H1 (cell line): ENCODE data around the gene ZNF805. TPM values are rescaled to one million over a fixed set of nuclear protein-coding genes. Genes with fewer than 3 reads are reported as not detected.
A peak's percentile ranks its signal among the peaks of the same experiment; 100 is the strongest.

ENCODE experiments used
- BCL11A ChIP-seq, 2 experiments: IDR thresholded peaks; one replicate each; pipeline ENCODE4 v1.6.1; 2011; ENCODE audit warnings: low read depth in 2 of 2, low read length in 2 of 2, mild to moderate bottlenecking in 2 of 2
- CHD1 ChIP-seq: IDR thresholded peaks from 2 replicates; pipeline ENCODE4 v1.6.1; 2012; ENCODE audit warnings: low read depth, low read length, improper control_type of control experiment
- CREB1 ChIP-seq: IDR thresholded peaks from 2 replicates; pipeline ENCODE4 v1.6.1; 2012; ENCODE audit warnings: inconsistent platforms
- EP300 ChIP-seq, 2 experiments: IDR thresholded peaks; 1 replicate in 1 of 2; 2 replicates in 1 of 2; pipeline ENCODE4 v1.6.1; 2011 to 2012; ENCODE audit warnings: low read depth in 2 of 2, low read length in 2 of 2, mild to moderate bottlenecking in 2 of 2, borderline replicate concordance in 1 of 2, inconsistent platforms in 1 of 2, moderate library complexity in 1 of 2
- JUN ChIP-seq: IDR thresholded peaks from 2 replicates; pipeline ENCODE4 v1.6.1; 2011; ENCODE audit warnings: low read depth, mild to moderate bottlenecking, improper control_type of control experiment, low read length
- MAFK ChIP-seq: IDR thresholded peaks from 2 replicates; pipeline ENCODE4 v1.6.1; 2012; ENCODE audit warnings: low read depth, mild to moderate bottlenecking, improper control_type of control experiment, low read length
- RAD21 ChIP-seq, 2 experiments: IDR thresholded peaks in 1 of 2; conservative IDR thresholded peaks in 1 of 2; 2 replicates each; pipeline ENCODE4 v1.6.1; 2011; ENCODE audit warnings: low read depth in 2 of 2, low read length in 2 of 2, improper control_type of control experiment in 1 of 2, inconsistent platforms in 1 of 2, mild to moderate bottlenecking in 1 of 2, moderate library complexity in 1 of 2
- RBBP5 ChIP-seq: IDR thresholded peaks from 2 replicates; pipeline ENCODE4 v1.7.1; 2012; ENCODE audit warnings: low read depth, mild to moderate bottlenecking, inconsistent platforms, low read length, moderate library complexity, borderline replicate concordance
- SRF ChIP-seq: IDR thresholded peaks from 2 replicates; pipeline ENCODE4 v1.6.1; 2011; ENCODE audit warnings: mild to moderate bottlenecking, low read depth, low read length, moderate library complexity
- TAF1 ChIP-seq: IDR thresholded peaks from 2 replicates; pipeline ENCODE4 v1.6.1; 2011; ENCODE audit warnings: mild to moderate bottlenecking, low read depth, low read length
- TEAD4 ChIP-seq: IDR thresholded peaks from 2 replicates; pipeline ENCODE4 v1.6.1; 2012; ENCODE audit warnings: low read depth, low read length, inconsistent platforms, mixed read lengths
- YY1 ChIP-seq: IDR thresholded peaks from 2 replicates; pipeline ENCODE4 v1.6.1; 2011; ENCODE audit warnings: low read depth, mild to moderate bottlenecking, low read length
- polyA plus RNA-seq, 7 experiments: library from polyadenylated mRNA; depleted of rRNA in 3 of 7; stranded (reverse) in 5 of 7; unstranded in 2 of 7; fragments of >200 nt in 5 of 7; fragments of 200-250 nt in 2 of 7; gene quantifications; 1 replicate in 5 of 7; 2 replicates in 1 of 7; 4 replicates in 1 of 7; pipeline versions ENCODE4 v1.2.1 to v1.2.3, GENCODE V29; 2011 to 2013; ENCODE audit warnings: missing spikeins in 2 of 7, mixed read lengths in 2 of 7
- total RNA-seq: library from RNA; stranded (reverse); fragmentation: NEBNext Ultra II Directional; extraction: Animal tissue kit (Norgen Biotek cat#: 25700); gene quantifications from 2 replicates; pipeline ENCODE4 v1.2.1, GENCODE V29; 2021
- TF ChIP-seq, protein P1 (sequence below), 3 experiments: IDR thresholded peaks; 1 replicate in 2 of 3; 2 replicates in 1 of 3; pipeline versions ENCODE4 v1.5.1 to v1.6.1; 2011; ENCODE audit warnings: low read length in 3 of 3, mild to moderate bottlenecking in 3 of 3, inconsistent platforms in 2 of 3, low read depth in 1 of 3, moderate library complexity in 1 of 3; ENCODE audit not compliant: insufficient read depth in 1 of 3; ENCODE audit errors: control extremely low read depth in 1 of 3

ZNF805 gene
- total and polyA plus RNA-seq, 2 of the 8 experiments (the other 6 are each of a cell fraction or from before 2014, with no cell fraction given), result 2.3 to 14.8 TPM

DNA sequence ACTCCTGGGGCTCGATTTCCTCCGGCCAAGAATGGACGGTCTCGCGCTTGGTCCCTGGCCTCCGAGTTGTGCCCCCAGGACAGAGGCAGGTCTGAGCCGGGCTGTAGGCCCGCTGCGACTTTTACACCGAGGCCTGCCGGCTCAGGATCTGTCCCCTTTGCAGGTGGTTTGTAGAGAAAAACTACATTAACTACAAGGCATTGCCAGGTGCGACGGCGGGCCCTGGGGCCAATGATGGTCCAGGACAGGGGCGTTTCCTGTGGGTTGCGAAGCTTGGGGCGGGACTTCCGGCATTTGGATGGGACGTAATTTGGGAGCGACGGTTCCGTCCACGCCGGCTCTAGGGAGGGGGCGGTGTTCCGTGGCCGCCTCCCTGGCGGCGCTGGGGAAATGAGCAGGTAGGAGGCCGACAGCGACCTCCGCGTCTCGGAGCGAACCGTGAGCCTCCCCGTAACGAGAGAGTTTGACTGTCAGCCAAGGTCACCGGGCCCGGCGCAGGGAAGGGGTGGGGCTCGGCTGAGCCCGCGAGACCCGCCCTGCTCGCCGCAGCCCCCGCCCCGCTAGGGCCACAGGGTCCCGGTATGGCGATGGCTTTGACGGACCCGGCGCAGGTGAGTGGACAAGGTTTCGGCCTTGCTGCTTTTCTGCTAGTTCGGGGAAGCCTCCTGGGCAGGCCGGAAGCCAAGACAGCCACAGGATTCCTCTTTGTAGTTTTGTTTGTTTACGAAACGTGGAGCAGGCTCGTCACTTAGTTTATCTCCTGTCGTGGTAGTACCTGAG is at the start of gene ZNF805 (continued):
- TF ChIP-seq, protein P1, sequence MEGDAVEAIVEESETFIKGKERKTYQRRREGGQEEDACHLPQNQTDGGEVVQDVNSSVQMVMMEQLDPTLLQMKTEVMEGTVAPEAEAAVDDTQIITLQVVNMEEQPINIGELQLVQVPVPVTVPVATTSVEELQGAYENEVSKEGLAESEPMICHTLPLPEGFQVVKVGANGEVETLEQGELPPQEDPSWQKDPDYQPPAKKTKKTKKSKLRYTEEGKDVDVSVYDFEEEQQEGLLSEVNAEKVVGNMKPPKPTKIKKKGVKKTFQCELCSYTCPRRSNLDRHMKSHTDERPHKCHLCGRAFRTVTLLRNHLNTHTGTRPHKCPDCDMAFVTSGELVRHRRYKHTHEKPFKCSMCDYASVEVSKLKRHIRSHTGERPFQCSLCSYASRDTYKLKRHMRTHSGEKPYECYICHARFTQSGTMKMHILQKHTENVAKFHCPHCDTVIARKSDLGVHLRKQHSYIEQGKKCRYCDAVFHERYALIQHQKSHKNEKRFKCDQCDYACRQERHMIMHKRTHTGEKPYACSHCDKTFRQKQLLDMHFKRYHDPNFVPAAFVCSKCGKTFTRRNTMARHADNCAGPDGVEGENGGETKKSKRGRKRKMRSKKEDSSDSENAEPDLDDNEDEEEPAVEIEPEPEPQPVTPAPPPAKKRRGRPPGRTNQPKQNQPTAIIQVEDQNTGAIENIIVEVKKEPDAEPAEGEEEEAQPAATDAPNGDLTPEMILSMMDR (IDR thresholded peaks at IDR 0.05; ENCODE audit: control extremely low read depth in 1 of 3, insufficient read depth in 1 of 3, low read depth in 1 of 3, low read length in 3 of 3), result peak in 1 of 3 experiments; percentile 15; a peak in 1 of 4 replicates
- TF ChIP-seq YY1, result no peak
- no peak for TF ChIP-seq JUN
- TF ChIP-seq RAD21 (IDR thresholded peaks at IDR 0.05 in 1 of 2, conservative IDR thresholded peaks at IDR 0.05 in 1 of 2; ENCODE audit: low read depth in 2 of 2, low read length in 2 of 2), result no peak
- peak; percentile 77 for TF ChIP-seq SRF
- no peak for TF ChIP-seq BCL11A (IDR thresholded peaks at IDR 0.05; ENCODE audit: low read depth in 2 of 2, low read length in 2 of 2)
- peak; percentile 60 for TF ChIP-seq RBBP5
- TF ChIP-seq CREB1, result peak; percentile 99
- no peak for TF ChIP-seq MAFK
- peak; percentile 92 for TF ChIP-seq TAF1
- TF ChIP-seq EP300 (IDR thresholded peaks at IDR 0.05; ENCODE audit: borderline replicate concordance in 1 of 2, low read depth in 2 of 2, low read length in 2 of 2), result no peak
- no peak for TF ChIP-seq CHD1
- TF ChIP-seq TEAD4, result no peak
